ENCODE results near the gene ZNF414. TPM values are rescaled to one million over a fixed set of nuclear protein-coding genes. Genes with fewer than 3 reads are reported as not detected.
"Not testable (repeated sequence)": the region's sequence is repeated elsewhere in the genome, so short reads cannot be mapped to it uniquely, and the experiment has no call there.

Gene ZNF414
- total and polyA plus RNA-seq, 2 donors (not counting 1 experiment from before 2014, with no cell fraction given) = 43.8 to 52.0 TPM

- H3K27me3 ChIP-seq (replicated peaks in 1 of 4; ENCODE audit: control extremely low read depth in 1 of 4, control insufficient read depth in 3 of 4, insufficient read depth in 4 of 4, low read length in 3 of 4); DNase-seq: not testable (repeated sequence)
- H3K4me1 Mint-ChIP-seq = peaks cover 26% of the 10 kb centered on the region
These were observed 590 bp upstream of the ZNF414 start for GRCh38 chr19:8514505-8515009.

DNA sequence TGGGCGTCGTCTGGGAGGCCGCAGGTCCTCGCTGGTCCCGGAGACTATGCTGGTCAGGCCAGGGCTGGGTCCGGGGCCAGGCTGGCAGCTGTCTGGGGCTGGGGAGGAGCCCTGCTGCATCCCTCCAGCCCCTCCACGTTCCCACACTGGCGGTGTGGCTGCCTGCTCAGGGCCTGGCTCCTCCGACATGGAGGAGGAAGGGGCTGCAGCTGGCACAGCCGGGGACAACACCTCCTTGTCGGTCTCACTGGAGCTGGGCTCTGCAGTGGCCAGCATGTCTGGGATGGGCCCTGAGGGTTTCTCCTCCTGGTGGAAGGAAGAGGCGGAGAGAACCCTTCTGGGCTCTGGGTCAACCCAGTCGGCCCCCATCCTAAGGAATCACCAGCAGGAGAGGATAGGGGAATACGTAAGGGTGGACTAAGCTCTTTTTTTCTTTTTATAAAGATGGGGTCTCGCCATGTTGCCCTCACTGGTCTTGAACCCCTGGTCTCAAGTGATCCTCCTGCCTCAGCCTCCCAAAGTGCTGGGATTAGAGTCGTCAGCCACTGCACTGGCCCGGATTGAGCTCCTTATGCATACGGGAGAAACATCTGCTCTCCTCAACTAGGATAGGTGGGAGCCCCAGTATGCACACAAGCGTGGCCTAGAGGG, 806 bp downstream of the ZNF414 start:
- H3K4me1 ChIP-seq (ENCODE audit: control insufficient read depth in 2 of 2, insufficient read depth in 2 of 2, low read length in 2 of 2) = peaks cover 17 to 31% of the 10 kb centered on the region in 2 donors
- H3K27ac Mint-ChIP-seq = peak overlapping the region; percentile 98
- no peak for DNase-seq
- ChIA-PET CTCF (interaction anchor here (0.6 to 4.2 kb wide), 6 partner anchors 56 to 569 kb away, joined by 3 to 70 read pairs (median 8); partner anchors contain the start of genes MARCHF2, MYO1F and TIMM44), POLR2A (interaction anchor here (0.6 to 2.5 kb wide), 8 partner anchors 39 to 192 kb away, joined by 3 to 26 read pairs (median 6); partner anchors contain the start of genes HNRNPM, MARCHF2, MYO1F and NDUFA7)
- peak overlapping the region; percentile 82 for H2AFZ ChIP-seq (ENCODE audit: insufficient read depth, low read depth, low read length, poor library complexity, severe bottlenecking)
- H3K9me3 ChIP-seq (ENCODE audit: control extremely low read depth in 1 of 3, control insufficient read depth in 2 of 3, insufficient read depth in 1 of 3, low read length in 2 of 3) = peaks cover 0 to 9% (median 0%) of the 10 kb centered on the region in 3 donors
- H3K27me3 ChIP-seq (replicated peaks in 1 of 4; ENCODE audit: control extremely low read depth in 1 of 4, control insufficient read depth in 3 of 4, insufficient read depth in 4 of 4, low read length in 3 of 4) = no peaks in the 10 kb centered on the region
- no peaks in the 10 kb centered on the region for H4K20me1 ChIP-seq (ENCODE audit: control insufficient read depth, insufficient read depth, low read length, poor library complexity, severe bottlenecking)
- H3K9me3 Mint-ChIP-seq (ENCODE audit: insufficient read depth) = no peaks in the 10 kb centered on the region
- peak overlapping the region; percentile 87 to 97 for H3K27ac ChIP-seq (ENCODE audit: low read length in 2 of 2)
- TF ChIP-seq CTCF (IDR thresholded peaks at IDR 0.05) (no peak), EZH2 (IDR thresholded peaks at IDR 0.05; ENCODE audit: borderline replicate concordance, insufficient read depth, low read depth, low read length, poor library complexity, severe bottlenecking) (no peak)
- WGBS (ENCODE audit: insufficient coverage) = 70% methylated on average over 15 of the region's 19 CpGs
- peak overlapping the region; percentile 77 for H3K9ac ChIP-seq (ENCODE audit: low read length)
- peak overlapping the region; percentile 88 for H3K4me2 ChIP-seq (replicated peaks; ENCODE audit: low read depth, low read length, poor library complexity, severe bottlenecking)
- ATAC-seq (ENCODE audit: low read depth) = no peak
- H3K4me1 Mint-ChIP-seq = peaks cover 22% of the 10 kb centered on the region
- H3K27me3 Mint-ChIP-seq = no peaks in the 10 kb centered on the region
- intact Hi-C loops (cut with micrococcal nuclease) = loop anchor here (1.0 to 5.0 kb wide), 4 partner anchors 8 to 506 kb away; partner anchors contain the start of genes ELAVL1, MARCHF2 and RAB11B
- peaks cover 0 to 4% of the 10 kb centered on the region in 2 experiments for H3K36me3 ChIP-seq (replicated peaks in 1 of 2; ENCODE audit: control extremely low read depth in 1 of 2, control insufficient read depth in 1 of 2, extremely low read depth in 1 of 2, insufficient read depth in 2 of 2, low read length in 1 of 2)
- H3K4me3 ChIP-seq (ENCODE audit: control extremely low read depth in 1 of 5, extremely low read depth in 1 of 5, insufficient read depth in 1 of 5, low read depth in 2 of 5, low read length in 4 of 5) = peak overlapping the region; percentile 46 to 80 (median 74)
- peak overlapping the region; percentile 93 for H3K4me3 Mint-ChIP-seq
- peaks cover 4% of the 10 kb centered on the region for H3K79me2 ChIP-seq (ENCODE audit: control insufficient read depth, insufficient read depth, low read length)

More at GRCh38 chr19:8514505-8515009, 590 bp upstream of the ZNF414 start:
- not testable (repeated sequence) for H3K9me3 ChIP-seq (ENCODE audit: control extremely low read depth in 1 of 3, control insufficient read depth in 2 of 3, insufficient read depth in 1 of 3, low read length in 2 of 3); H4K20me1 ChIP-seq (ENCODE audit: control insufficient read depth, insufficient read depth, low read length, poor library complexity, severe bottlenecking); H3K79me2 ChIP-seq (ENCODE audit: control insufficient read depth, insufficient read depth, low read length); H3K9me3 Mint-ChIP-seq (ENCODE audit: insufficient read depth); ATAC-seq (ENCODE audit: low read depth); H3K27me3 Mint-ChIP-seq; H3K36me3 ChIP-seq (replicated peaks in 1 of 2; ENCODE audit: control extremely low read depth in 1 of 2, control insufficient read depth in 1 of 2, extremely low read depth in 1 of 2, insufficient read depth in 2 of 2, low read length in 1 of 2)
- peak overlapping the region; percentile 87 to 97 for H3K27ac ChIP-seq (ENCODE audit: low read length in 2 of 2)
- ChIA-PET CTCF (interaction anchor here (1.0 to 4.2 kb wide), 5 partner anchors 54 to 161 kb away, joined by 3 to 70 read pairs (median 10); partner anchors contain the start of genes MARCHF2 and MYO1F), POLR2A (interaction anchor here (0.5 to 2.5 kb wide), 7 partner anchors 9 to 194 kb away, joined by 3 to 26 read pairs (median 6); partner anchors contain the start of genes HNRNPM, MARCHF2, MYO1F and NDUFA7)
- Mint-ChIP-seq H3K27ac (peak overlapping the region; percentile 98), H3K4me3 (peak overlapping the region; percentile 93)
- H3K9ac ChIP-seq (ENCODE audit: low read length) = peak overlapping the region; percentile 77
- peaks cover 17 to 36% of the 10 kb centered on the region in 2 donors for H3K4me1 ChIP-seq (ENCODE audit: control insufficient read depth in 2 of 2, insufficient read depth in 2 of 2, low read length in 2 of 2)
- intact Hi-C loops (cut with micrococcal nuclease) = loop anchor here (1.0 to 5.0 kb wide), 4 partner anchors 42 to 507 kb away; partner anchors contain the start of genes ELAVL1 and HNRNPM
- peak overlapping the region in 4 of 5 experiments; percentile 46 to 80 (median 75) for H3K4me3 ChIP-seq (ENCODE audit: control extremely low read depth in 1 of 5, extremely low read depth in 1 of 5, insufficient read depth in 1 of 5, low read depth in 2 of 5, low read length in 4 of 5)
- H3K4me2 ChIP-seq (replicated peaks; ENCODE audit: low read depth, low read length, poor library complexity, severe bottlenecking) = peak overlapping the region; percentile 88
- WGBS (ENCODE audit: insufficient coverage) = 81% methylated on average over 13 of the region's 21 CpGs
- peak overlapping the region; percentile 82 for H2AFZ ChIP-seq (ENCODE audit: insufficient read depth, low read depth, low read length, poor library complexity, severe bottlenecking)

All from B cell (primary cell).